ENCODE results near the gene SRSF9. TPM values are rescaled to one million over a fixed set of nuclear protein-coding genes. Genes with fewer than 3 reads are reported as not detected.

The SRSF9 gene
- total RNA-seq, 2 donors from 2014 or later = 50.4 to 68.6 TPM

- DNase-seq = no peak
Measured at GRCh38 chr12:120421701-120422100, 47.8 kb downstream of the SRSF9 start.

GRCh38 chr12:120417917-120418580 is 51.5 kb downstream of the SRSF9 start:
- DNase-seq = no peak
- intact Hi-C loops (cut with DNase I) = no loop called here
- no peak for ATAC-seq

More at GRCh38 chr12:120421701-120422100, 47.8 kb downstream of the SRSF9 start:
- no peak for ATAC-seq
- intact Hi-C loops (cut with DNase I) = no loop called here

GRCh38 chr12:120416490-120417216 is 52.9 kb downstream of the SRSF9 start:
- ATAC-seq (no peak), DNase-seq (no peak)
- intact Hi-C loops (cut with DNase I) = no loop called here

GRCh38 chr12:120413901-120414695 is 55.5 kb downstream of the SRSF9 start:
- DNase-seq = no peak
- intact Hi-C loops (cut with DNase I) = no loop called here
- peak; percentile 60 to 70 for ATAC-seq

- ATAC-seq = no peak
- DNase-seq = no peak
- intact Hi-C loops (cut with DNase I) = no loop called here
Measured at GRCh38 chr12:120412421-120412820, 57.1 kb downstream of the SRSF9 start.

Other genes starting within 250 kb of the SRSF9 start
- gene PXN, start 204.0 kb downstream of the SRSF9 start, total RNA-seq = 10 to 100 TPM; 70.3 to 86.1 TPM
- gene RNU4-2, start 177.8 kb downstream of the SRSF9 start, total RNA-seq = over 10,000 TPM; 14,688 to 67,133 TPM
- 1,000 to 10,000 TPM; 1,261 to 6,779 TPM for gene RNU4-1, start 176.5 kb downstream of the SRSF9 start, total RNA-seq
- gene SIRT4, start 167.4 kb downstream of the SRSF9 start, total RNA-seq = 1 to 10 TPM; 2.8 to 5.8 TPM
- not detected for gene PLA2G1B, start 142.0 kb downstream of the SRSF9 start, total RNA-seq
- gene MSI1, start 100.6 kb downstream of the SRSF9 start, total RNA-seq = 1 to 10 TPM; 6.2 to 7.8 TPM
- gene COX6A1, start 31.6 kb downstream of the SRSF9 start, total RNA-seq = 100 to 1,000 TPM; 182 to 201 TPM
- 10 to 100 TPM; 13.6 to 15.3 TPM for gene TRIAP1, start 23.4 kb downstream of the SRSF9 start, total RNA-seq
- gene GATC, start 23.3 kb downstream of the SRSF9 start, total RNA-seq = 10 to 100 TPM; 14.8 to 19.1 TPM
- 100 to 1,000 TPM; 156 to 237 TPM for gene DYNLL1, start 26.4 kb upstream of the SRSF9 start, total RNA-seq
- 10 to 100 TPM; 28.6 to 29.3 TPM for gene COQ5, start 59.4 kb upstream of the SRSF9 start, total RNA-seq
- 100 to 1,000 TPM; 225 to 240 TPM for gene RNF10, start 64.6 kb upstream of the SRSF9 start, total RNA-seq
- gene POP5, start 111.7 kb upstream of the SRSF9 start, total RNA-seq = 10 to 100 TPM; 27.9 to 34.3 TPM
- 1 to 10 TPM; 1.5 to 4.6 TPM for gene CABP1, start 170.9 kb upstream of the SRSF9 start, total RNA-seq
- gene MLEC, start 217.4 kb upstream of the SRSF9 start, total RNA-seq = 100 to 1,000 TPM; 166 to 173 TPM
- gene UNC119B, start 240.7 kb upstream of the SRSF9 start, total RNA-seq = 10 to 100 TPM; 14.2 to 18.2 TPM

All from left cardiac atrium (tissue), 4 donors.